ENCODE measurements around the gene SULT4A1.
A peak's percentile ranks its signal among the peaks of the same experiment; 100 is the strongest.

SULT4A1 gene

DNA sequence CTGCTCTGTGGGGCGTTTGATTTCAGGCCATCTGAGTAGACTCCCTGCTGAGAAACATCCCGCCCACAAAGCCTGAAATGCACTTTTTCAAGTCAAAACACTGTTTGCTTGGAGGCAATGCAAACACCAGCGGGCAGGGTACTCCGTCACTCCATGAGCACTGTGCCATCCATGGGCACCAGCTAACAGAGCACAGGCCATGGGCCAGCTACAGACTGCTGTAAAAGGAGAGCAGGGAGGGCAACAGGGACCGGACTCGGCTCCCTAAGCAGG, 33.7 kb downstream of the SULT4A1 start:
- DNase-seq (ENCODE audit: low read depth): no peak

DNA sequence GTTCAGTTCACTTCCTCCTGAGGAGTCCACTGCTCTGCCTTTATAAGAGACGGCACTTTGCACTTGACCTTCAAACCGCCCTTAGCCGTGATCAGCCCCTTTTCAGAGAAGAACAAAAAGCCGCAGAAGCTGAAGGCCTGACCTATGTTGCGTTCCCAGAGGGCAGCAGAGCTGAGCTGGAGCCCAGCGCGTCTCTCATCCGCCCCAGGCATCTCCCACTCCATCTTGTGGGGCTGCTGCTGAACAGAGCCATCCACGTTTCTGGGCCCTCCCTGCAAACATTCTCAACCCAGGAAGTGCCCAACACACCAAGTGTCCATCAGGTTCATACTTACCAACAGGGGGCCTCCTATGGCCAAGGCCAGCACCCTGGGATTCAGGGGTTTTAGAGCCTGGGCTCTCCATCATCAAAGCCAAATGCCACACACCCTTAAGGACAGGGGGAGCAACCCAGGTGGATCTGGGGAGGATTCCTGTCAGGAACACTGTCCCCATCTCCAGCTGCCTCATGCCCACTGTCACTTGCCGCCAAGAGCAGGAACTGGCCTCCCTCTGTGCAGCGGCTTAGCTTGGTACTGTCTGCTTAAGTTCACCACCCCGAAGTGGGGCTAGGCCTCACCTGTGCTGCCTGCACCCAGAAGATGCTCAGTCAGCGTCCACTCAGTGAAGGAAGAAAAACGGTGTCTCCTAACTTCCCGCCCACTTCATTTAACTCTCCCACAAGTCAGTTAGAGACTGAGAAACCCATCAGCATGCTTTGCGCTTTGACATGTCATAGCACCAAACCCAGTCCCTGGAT, 34.2 kb downstream of the SULT4A1 start:
- no peak for DNase-seq (ENCODE audit: low read depth)

DNA sequence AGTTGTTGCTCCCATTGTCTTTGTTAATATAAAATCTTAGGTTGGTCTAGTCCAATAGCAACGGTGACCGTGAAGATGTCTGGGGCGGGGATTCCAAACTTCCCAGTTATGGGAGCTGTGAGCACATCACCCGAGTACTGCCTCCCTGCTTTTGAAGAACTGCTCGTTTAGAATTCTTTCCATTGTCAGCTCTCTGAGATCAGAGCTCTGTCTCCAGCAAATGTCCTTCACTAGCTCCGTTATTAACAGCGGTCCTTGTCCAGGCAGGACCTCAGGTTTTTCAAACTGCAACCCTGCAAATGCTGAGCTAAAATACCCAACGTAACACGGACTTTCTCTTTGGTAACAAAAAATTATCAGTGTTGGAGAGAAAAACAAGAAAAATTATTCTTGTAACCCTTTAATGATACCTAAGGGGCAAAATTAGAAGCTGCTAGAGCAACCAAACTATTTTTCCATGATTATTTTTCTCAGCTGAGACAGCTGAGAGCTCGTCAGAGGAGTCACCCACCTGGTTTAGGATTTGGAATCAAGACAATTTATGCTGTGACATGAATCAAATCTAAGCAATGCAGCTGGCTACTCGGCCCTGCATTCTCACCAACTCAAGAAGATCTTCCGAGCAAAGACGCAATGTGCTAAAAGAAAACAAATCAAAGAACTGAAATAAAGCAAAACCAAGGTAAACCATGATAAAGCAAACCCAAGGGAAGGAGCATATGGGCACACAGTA, 35.1 kb downstream of the SULT4A1 start:
- DNase-seq (ENCODE audit: low read depth): no peak

DNA sequence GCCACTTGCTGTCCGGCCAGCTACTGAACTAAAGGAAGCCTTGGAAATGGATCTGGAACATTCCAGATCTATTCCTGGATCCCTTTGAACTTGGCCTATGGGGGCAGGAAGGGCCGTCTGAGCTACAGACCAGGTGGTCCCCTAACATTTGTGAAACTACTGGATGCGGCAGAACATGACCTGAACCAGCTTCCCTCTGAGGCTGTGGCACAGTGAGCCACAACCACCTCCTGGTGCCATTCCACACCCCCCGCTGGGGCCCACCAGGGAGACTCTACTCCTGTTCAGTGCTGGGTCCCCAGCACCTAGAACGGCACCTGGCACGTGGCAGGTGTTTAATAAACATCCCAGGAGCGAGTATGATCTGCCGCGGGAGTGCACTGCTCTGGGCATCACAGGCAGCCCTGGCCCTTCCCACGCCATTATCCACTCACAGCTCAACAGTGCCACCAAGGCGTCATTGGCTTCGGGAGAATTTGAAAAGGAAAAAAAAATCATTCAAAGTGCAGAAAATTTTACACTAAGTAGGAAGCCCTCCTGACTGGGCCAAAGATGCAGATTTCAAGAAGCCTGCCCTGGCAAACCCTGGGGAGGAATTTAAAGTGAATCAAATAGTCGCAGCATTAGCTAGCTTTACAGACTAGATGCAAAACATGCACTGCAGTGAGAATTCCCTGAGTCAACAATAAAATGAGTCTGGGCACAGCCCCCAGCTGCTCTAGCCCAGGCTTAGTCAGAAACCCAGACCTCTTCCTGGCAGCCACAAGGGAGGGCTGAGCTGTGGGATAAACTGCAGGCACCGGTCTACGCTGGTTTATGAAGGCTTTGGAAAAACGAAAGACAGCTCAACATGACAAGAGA, 35.9 kb downstream of the SULT4A1 start:
- no peak for DNase-seq (ENCODE audit: low read depth)

DNA sequence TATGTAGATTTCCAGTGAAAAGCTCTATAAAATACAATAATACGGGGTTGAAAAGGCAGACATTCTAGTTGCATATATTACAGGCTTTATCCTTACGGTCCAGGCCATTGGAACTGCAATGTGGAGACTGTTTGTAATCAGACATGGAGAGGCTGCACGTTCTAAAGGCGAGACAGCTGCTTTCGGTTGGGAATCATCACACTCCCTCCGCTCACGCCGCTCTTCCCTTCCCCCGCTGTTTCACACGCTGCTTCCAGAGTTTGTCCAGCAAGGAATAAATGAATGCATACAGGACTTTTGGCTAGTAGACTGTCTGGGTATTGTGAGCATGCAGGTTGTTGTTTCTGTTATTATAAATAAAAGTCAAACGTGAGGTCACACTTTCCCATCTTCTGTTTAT, 36.7 kb downstream of the SULT4A1 start:
- no peak for DNase-seq (ENCODE audit: low read depth)

DNA sequence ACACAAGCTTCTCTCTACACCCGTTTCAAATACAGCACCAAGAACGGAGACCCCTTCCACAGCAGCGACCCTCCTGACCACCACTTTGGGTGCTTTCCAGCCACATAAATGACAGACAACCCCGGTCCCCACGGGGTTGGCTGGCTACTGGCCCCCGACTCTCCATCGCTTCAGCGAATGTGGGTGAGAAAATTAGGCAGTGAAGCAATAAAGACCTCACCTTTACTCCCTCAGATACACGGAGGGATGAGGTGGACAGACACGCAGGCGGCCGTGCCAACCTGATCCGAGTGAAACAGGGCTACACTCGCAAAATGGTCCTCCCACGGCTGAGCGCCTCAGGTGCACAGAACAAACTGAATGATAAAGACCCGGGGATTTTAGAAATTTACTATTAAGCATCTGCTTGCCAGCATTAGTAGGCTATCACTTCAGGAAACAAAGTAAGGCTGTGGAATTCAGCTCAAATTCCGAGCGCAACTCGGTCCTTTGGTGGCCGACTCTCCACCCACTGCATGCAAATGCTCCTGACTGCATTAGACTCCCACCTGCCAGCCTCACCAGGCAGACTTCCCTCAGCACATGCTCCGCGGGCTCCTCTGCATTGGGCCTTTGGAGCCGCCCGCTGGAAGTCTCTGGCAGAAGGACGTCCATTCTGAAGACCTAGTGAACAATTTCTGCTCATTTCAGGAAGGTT, 37.4 kb downstream of the SULT4A1 start:
- no peak for DNase-seq (ENCODE audit: low read depth)

DNA sequence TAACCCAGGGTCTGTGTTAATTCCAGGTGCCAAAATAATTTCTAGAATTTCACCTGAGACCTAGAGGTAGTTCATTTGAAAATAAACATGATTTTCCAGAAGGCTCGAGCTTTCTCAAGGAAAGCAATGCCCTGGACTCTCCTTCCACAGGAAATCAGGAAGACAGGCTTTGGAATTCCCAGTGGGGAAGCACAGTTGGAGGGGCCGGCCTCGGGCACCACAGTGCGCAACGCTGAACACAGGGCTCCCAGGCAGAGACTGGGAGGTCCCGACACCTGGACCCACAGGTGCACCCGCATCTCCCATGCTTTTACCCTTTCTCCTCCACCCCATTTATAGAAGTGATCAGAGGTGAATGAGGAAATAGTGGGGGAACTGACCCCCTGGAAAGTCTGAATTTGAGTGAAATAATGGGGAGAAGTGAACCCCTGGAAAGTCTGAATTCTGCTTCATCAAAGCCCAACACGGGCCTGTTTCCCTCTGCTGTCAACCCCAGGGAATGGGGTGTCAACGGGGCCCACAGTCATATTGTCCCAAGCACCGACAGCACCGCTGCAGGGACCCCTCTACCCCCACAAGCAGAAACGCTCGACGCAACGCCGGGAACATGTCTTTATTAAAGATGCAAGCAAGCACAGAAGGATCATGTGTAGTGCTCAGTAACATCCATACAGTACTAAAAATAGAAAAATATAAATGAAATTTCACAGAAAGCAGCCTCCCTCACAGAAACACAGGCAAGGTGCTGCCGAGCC, 38.2 kb downstream of the SULT4A1 start:
- DNase-seq (ENCODE audit: low read depth): no peak

DNA sequence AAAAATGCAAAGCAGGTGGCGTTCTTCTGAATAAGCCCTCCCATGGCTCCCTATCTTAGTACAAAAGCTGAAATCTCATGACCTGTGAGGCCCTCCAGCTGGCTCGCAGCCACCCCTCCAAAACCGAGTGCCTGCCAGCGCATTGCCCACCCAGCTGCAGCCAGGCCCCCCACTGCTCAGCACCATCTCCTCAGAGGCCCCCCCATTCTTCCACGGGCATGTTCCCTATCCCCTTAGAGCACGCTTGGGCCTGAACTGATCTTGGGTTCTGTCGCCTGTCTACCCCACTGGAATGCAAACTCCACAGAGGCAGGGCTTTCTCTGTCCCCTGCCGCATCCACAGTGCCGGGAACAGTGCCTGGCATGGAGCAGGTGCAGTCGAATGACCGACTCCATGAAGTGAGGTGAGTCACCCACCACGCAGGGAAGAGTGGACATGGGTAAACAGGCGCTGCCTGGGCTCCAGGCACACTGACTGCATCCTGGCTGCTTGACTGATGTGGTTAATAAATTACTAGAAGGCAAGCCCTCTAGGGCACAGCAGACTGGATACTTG, 38.9 kb downstream of the SULT4A1 start:
- DNase-seq (ENCODE audit: low read depth): no peak

DNA sequence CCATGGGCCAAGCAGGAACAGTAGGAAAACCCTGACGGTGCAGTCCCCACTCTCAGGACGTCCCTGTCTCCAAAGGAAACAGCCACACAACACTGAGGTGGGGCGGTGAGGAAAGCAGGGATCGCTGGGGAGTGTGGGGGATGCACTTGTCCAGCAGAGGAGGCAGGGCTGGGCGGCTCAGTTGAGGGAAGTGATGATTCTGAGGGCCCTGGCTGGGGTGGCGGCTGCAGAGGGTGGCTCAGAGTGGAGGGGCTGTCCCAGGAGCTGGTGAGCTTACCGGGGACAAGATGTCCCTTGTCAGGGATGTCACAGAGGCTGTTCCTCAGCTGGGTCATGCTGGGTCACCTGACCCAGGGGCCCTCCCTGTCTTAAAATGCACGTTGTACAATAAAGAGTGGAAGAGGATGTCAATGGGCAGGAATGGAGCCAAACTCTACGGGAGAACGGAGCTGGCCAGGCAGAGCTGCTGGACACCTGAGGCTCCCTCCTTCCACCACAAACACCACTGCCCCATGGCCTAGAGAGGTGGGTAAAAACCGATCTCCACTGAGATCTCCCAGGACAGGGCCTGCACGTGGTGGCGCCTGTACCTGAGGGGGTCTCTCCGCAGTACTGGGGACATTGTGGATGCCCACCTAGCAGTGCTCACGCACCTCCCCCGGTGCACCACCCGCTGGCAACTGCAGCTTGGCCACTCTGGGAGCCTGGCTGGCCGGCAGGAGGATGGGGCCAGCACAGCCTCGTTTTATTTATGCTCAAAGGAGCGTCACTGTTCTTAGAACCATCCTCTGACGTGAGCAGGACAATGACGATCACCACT, 40.5 kb downstream of the SULT4A1 start:
- no peak for DNase-seq (ENCODE audit: low read depth)

DNA sequence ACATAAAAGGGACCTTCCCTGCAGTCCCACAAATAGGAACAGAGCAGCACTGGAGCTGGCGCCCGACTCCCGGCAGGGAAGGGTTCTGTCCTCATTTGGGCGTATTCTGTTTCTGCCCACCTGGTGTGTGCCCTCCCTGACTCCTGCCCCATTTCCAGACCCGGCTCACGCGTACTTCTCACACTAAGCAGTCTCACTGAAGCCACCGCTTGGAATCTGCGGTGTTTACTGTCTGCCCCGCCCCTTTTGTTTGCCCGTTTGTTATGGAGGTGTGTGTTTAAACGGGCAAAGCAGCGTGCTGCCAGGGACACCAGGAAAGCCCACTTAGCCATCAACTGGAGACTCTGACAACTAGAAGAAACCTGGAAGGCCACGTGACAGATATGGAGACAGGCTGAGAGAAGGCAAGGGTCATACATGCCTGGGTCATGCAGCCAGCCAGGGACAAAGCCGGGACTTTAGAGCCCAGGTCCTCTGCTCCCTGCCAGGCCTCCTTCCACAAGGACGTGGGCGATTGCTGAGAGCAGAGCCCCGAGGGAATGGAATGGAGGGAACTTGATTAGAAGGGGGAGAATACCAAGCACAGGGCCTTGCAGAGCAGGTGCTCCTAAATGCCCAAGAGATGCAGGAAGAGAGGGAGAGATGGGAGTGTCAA, 41.5 kb downstream of the SULT4A1 start:
- DNase-seq (ENCODE audit: low read depth): no peak

DNA sequence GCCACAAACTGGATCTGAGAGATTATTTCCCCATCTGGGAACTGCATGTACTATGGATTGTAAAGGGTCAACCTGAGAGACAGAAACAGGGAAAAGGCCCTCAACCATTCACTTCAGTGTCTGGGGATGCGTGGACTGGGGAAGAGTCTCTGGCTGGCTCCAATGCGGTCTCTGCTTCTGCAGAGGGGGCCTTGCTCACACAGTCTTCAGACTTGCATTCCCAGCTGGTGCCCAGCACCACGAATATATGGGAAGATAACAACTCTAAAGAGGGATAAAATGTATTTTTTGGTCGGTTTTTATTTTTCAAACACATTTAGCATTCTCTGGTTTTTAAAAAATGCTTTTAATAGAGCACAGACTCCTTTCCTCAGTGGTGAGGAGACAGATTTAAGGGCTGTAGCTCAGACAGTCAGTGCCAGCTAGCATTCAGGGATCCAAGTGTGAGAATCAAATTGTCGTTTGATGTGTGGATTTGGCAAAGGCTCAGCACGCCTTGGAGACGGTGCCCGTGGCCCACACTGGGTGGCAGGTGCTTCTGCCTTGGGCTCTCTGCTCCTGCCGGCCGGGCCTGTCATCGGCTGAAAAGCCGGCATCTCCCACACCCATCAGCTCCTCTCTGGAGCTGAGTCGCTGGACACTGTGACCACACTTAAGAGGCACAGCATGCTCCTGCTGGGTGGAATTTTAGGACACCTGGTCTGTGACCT, 42.2 kb downstream of the SULT4A1 start:
- DNase-seq (ENCODE audit: low read depth): no peak

DNA sequence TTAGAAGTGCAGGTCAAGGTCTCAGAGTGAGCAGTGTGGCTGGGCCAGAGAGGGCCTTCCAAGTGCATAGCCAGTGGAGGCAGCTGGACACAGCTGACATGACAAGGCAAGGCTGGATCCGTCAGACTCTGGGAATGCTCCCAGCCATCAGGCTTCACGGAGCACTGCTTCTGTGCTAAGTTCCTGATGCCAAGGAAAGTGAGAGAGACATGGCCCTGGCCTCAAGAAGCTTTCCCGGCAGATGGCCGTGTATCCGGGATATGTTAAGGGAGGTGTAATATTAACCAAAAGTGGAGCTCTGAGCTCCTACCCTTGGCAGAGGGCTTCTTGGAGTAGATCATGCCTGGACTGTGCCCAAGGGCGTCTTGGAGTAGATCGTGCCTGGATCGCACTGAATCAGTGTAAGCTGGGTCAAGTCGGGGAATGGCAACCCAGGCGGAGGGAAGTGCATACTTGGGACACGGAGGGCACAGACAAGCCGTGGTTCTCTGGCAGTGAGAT, 42.8 kb downstream of the SULT4A1 start:
- no peak for DNase-seq (ENCODE audit: low read depth)

DNA sequence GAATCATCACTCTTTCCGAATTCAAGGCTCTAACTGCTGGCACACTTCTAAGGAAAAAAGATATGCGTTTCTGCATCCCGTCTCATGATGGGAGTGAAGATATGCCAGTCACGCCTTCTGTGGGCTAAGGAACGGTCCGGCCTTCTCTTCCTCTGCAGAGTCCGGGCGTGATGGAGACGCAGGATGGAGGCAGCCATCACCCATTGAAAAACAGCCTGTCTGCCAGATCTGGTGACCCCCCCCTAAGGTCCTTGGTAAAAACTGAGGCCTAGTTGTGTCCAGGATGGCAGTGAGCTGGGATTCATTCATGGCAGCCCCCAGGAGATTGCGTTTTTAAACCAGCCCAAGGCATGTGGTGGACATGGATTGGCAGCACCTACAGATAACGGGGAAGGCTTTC, 43.3 kb downstream of the SULT4A1 start:
- DNase-seq (ENCODE audit: low read depth): no peak

DNA sequence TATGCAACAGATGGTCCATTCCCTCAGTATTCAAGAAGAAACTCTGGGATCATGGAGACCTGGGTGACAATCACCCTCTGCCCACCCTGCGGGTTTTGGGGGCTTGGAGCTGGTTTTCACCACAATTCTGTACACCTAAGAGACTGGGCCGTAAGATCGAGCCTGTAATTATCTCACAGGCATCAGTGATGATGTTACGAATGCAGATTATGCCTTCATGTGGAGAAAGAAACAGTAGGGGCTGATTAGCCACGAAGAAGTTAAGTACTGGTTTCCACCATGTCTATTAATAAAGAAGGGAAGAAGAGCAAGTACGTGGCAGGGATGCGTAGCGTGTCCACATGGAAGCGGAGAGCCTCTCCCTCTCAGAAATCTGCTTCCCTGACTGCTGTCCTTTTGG, 44.9 kb downstream of the SULT4A1 start:
- DNase-seq (ENCODE audit: low read depth): no peak

DNA sequence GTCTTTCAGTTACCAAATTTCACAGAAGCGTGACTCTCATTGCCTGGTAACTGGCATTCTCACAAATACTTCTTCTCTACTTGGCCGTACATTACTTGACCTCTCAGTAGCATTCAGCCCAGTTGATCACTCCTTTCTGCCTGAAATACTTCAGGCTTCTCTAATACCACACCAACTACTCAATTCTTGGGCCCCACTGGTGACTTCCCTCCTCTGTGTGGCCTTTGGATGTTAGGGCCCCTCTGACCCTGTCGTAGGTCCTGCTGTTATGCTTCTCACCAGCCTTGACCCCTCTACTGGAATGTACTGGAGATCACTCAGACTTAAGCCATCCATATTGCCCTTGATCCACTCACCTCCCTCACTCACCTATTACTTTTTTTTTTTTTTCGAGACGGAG, 48.0 kb downstream of the SULT4A1 start:
- DNase-seq (ENCODE audit: low read depth): no peak

DNA sequence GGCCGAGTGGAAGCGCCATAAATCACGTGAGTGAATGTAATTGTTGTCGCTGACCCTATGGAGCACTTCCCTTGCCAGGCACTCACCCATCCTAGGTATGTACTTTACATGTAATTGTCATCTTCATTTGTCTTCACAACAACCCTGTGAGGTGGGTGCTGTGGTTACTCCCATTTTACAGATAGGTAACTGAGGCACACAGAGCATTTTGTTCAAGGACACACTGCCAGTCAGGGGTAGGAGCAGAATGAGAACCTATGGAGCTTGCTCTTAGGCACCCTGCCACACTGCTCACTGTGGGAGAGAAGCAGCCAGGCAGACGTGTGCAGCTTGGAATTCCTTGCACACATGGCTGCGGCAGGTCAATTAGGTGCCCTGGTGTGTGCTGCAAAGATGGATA, 49.4 kb downstream of the SULT4A1 start:
- DNase-seq (ENCODE audit: low read depth): no peak

DNA sequence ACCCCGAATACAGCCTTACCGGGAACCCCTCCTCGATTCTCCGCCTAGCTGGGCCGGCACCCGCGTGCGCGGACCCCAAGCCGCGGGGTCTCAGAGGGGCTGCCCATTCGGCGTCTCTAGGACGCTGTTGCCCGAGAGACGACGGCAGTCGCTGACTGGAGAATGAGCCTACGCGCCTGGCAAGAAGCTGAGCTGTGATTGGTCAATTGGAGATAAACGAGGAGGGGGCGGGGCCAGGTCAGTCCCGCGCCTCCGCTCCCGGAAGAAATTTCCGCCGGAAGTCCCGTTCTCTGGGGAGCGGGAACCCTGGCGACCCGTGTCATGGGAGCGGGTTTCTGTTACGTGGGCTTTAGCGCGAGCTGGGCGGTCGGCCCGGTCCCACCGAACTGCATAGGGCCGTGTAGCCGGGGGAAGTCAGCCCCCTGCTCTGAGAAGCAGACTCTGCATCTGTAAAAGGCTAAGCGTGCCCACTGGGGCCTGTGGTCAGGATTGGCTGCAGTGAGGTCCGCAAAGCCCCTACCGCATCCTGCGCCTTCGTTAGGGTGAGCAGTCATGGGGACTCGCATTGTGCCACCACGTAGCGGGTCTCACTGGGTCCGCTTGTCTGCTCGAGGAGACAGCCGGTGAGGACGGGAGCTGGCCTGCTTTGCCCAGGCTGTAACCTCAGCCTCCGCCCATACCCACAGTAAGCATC, 50.0 kb downstream of the SULT4A1 start, which contains the start of gene EFCAB6:
Gene EFCAB6, minus strand, starts transcription at position 157 of the 694 bp plus-strand sequence. CDS start 29,987 bp downstream, outside the sequence.
- DNase-seq (ENCODE audit: low read depth): peak; percentile 86

DNA sequence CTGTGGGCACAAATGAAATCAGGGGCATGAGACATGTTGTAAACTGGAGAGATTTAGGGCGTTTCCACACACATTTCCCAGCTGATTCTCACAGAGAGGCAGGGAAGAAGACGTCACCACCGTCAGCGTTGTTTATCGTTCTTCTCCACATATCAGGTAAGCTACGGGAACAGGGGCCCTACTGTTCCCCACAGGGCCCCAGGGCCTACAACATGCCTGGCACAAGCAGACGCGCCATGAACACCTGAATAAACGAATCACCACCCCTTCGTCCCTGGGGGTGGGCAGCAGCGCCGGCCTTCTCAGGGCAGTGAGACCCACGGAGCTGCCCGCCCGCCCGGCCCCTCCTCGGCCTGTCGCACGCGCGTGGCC, 50.5 kb downstream of the SULT4A1 start:
- no peak for DNase-seq (ENCODE audit: low read depth)

Measured in T follicular helper cell (primary cell).